ENCODE results near the gene MEG3.

DNA sequence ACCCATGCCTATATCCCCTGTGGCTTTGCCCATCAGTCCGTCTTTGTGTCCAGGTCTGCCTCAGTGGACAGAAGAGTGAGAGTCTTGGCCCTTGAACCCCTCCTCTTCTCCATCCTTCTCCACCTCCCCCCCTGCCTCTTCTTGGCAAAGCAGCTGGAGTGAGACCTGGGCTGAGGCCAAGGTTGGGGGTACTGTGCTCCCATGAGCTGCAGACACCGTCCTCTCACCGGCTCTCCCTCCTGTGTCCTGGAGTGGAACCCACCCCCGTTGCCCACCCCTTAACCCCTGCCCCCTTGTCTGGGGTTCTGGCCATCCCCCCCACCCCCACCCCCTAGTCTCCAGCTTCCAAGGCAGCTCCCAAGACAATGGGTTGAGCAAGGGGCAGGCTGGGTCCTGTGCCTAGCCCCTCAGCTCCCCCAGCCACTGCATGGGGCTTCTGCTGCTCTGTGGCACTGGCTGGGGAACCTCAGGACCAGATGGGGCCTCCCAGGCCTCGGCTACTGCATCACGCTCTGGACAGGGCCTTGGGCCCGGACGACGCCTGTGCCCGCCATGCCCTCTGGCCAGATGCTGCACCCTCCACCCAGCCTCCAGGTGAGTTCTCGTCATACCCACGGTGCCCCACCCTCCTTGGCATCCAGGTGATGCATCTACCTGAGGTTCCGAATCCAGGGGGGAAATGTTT is 41.9 kb downstream of the MEG3 start:
- TF ChIP-seq, protein P1, sequence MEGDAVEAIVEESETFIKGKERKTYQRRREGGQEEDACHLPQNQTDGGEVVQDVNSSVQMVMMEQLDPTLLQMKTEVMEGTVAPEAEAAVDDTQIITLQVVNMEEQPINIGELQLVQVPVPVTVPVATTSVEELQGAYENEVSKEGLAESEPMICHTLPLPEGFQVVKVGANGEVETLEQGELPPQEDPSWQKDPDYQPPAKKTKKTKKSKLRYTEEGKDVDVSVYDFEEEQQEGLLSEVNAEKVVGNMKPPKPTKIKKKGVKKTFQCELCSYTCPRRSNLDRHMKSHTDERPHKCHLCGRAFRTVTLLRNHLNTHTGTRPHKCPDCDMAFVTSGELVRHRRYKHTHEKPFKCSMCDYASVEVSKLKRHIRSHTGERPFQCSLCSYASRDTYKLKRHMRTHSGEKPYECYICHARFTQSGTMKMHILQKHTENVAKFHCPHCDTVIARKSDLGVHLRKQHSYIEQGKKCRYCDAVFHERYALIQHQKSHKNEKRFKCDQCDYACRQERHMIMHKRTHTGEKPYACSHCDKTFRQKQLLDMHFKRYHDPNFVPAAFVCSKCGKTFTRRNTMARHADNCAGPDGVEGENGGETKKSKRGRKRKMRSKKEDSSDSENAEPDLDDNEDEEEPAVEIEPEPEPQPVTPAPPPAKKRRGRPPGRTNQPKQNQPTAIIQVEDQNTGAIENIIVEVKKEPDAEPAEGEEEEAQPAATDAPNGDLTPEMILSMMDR (conservative IDR thresholded peaks at IDR 0.05; ENCODE audit: low read length): no peak
- TF ChIP-seq EZH2phosphoT487 (IDR thresholded peaks at IDR 0.05; ENCODE audit: borderline replicate concordance): no peak

All from Loucy (cell line).